Right lobe of liver (tissue), 6 donors: ENCODE measurements around the gene CAMKMT. TPM values are rescaled to one million over a fixed set of nuclear protein-coding genes. Genes with fewer than 3 reads are reported as not detected.

Source experiments
- ATAC-seq, 4 donors: fragments of 200-7000 bp; cut with Tn5 transposase; one replicate each; pipeline ENCODE4 v1.9.1; 2020; ENCODE audit warnings: mild to moderate bottlenecking in 4 of 4, moderate library complexity in 4 of 4
- DNase-seq, 3 donors: peaks; one replicate each; pipeline ENCODE4 v3.0.0-alpha.2; 2020
- H3K27ac ChIP-seq, 3 donors: fragments of 200-600 bp; one replicate each; pipeline ENCODE4 v1.8.0; 2022
- H3K27me3 ChIP-seq, 2 donors: fragments of 200-600 bp; one replicate each; pipeline ENCODE4 v1.8.0; 2022
- H3K36me3 ChIP-seq, 4 donors: fragments of 200-600 bp; sonication (generic) in 1 of 4; one replicate each; pipeline versions ENCODE4 v1.5.1 to v1.8.0; 2017 to 2022; ENCODE audit warnings: control low read depth in 1 of 4
- H3K4me1 ChIP-seq, 4 donors: fragments of 200-600 bp; sonication (generic) in 1 of 4; one replicate each; pipeline versions ENCODE4 v1.5.1 to v1.8.0; 2017 to 2022; ENCODE audit warnings: control low read depth in 1 of 4
- H3K4me3 ChIP-seq, 3 donors: fragments of 200-600 bp; one replicate each; pipeline ENCODE4 v1.8.0; 2022
- H3K9me3 ChIP-seq, 4 donors: fragments of 200-600 bp; sonication (generic) in 1 of 4; one replicate each; pipeline versions ENCODE4 v1.5.1 to v1.8.0; 2017 to 2022; ENCODE audit warnings: control low read depth in 1 of 4
- POLR2A ChIP-seq: fragments of 450-650 bp; IDR thresholded peaks from one replicate; pipeline ENCODE4 v1.6.1; 2017; ENCODE audit warnings: antibody characterized with exemption, mild to moderate bottlenecking
- WGBS: methylation state at CpG from one replicate; pipeline ENCODE4 v1.1.6; 2018; ENCODE audit warnings: low coverage, low lambda C conversion rate; ENCODE audit not compliant: insufficient coverage; ENCODE audit errors: missing lambda C conversion rate; 5-methylcytosine and 5-hydroxymethylcytosine counted together
- intact Hi-C, 2 donors: fragments of 100-400 bp; cut with DNase I; formaldehyde crosslinking; loops; one replicate each; pipeline versions ENCODE4 v1.11.2 to v1.14.1; 2022
- total RNA-seq, 6 experiments: library from RNA; depleted of rRNA in 2 of 6; stranded (reverse); fragments of >200 nt in 2 of 6; fragmentation: NEBNext Ultra II Directional in 3 of 6; extraction: Animal tissue kit (Norgen Biotek cat#: 25700) in 3 of 6; gene quantifications; one replicate each; pipeline versions ENCODE4 v1.1.0 to v1.2.4, GENCODE V29; 2016 to 2023
- TF ChIP-seq, protein P1 (sequence below), 4 donors: fragments of 200-600 bp in 3 of 4; fragments of 450-650 bp in 1 of 4; IDR thresholded peaks; one replicate each; pipeline versions ENCODE4 v1.5.1 to v1.8.0; 2016 to 2022; ENCODE audit warnings: antibody characterized with exemption in 4 of 4, mild to moderate bottlenecking in 2 of 4
- donor health status: DM: no; HTN: yes; CAD: no.
- donor health status: DM: no; HTN: no; CAD: no.
- donor health status: DM: no; HTN: no; CAD: no.
- donor health status: DM: no; HTN: yes; CAD: no.
- donor health status: DM: no; HTN: yes; CAD: no.

The CAMKMT gene
- total RNA-seq, 6 experiments from 2014 or later = 2.0 to 7.4 (median 5.2) TPM

DNA sequence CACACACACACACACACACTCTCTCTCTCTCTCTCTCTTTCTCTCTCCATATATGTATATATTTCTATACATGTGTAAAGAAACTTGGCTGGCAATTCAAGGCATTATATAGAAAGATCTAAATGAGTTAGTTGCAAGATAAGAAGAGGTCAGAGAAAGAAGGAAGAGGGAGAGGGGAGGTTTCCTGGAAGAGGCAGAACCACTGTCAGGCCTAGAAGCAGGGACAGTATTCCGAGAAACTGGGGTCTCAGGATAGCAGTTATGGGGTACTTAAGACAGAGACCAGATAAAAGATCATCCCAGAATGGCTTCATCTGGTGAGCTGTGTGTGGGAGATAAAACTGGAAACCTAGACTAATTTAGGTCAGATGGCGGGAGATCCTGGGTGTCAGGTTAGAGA is 180.8 kb downstream of the CAMKMT start:
- TF ChIP-seq POLR2A = no peak
- TF ChIP-seq, protein P1, sequence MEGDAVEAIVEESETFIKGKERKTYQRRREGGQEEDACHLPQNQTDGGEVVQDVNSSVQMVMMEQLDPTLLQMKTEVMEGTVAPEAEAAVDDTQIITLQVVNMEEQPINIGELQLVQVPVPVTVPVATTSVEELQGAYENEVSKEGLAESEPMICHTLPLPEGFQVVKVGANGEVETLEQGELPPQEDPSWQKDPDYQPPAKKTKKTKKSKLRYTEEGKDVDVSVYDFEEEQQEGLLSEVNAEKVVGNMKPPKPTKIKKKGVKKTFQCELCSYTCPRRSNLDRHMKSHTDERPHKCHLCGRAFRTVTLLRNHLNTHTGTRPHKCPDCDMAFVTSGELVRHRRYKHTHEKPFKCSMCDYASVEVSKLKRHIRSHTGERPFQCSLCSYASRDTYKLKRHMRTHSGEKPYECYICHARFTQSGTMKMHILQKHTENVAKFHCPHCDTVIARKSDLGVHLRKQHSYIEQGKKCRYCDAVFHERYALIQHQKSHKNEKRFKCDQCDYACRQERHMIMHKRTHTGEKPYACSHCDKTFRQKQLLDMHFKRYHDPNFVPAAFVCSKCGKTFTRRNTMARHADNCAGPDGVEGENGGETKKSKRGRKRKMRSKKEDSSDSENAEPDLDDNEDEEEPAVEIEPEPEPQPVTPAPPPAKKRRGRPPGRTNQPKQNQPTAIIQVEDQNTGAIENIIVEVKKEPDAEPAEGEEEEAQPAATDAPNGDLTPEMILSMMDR (IDR thresholded peaks at IDR 0.05) = no peak
- Histone ChIP-seq H3K4me3 (no peak overlapping the region), H3K9me3 (no peaks in the 10 kb centered on the region), H3K27ac (peak overlapping the region in 2 of 3 donors; percentile 74 to 82), H3K27me3 (no peaks in the 10 kb centered on the region), H3K4me1 (peaks cover 0 to 43% (median 24%) of the 10 kb centered on the region in 4 donors), H3K36me3 (no peaks in the 10 kb centered on the region)
- no peak for DNase-seq
- no peak for ATAC-seq
- intact Hi-C loops = no loop called here
- 62% methylated on average over 2 of the region's 2 CpGs for WGBS

DNA sequence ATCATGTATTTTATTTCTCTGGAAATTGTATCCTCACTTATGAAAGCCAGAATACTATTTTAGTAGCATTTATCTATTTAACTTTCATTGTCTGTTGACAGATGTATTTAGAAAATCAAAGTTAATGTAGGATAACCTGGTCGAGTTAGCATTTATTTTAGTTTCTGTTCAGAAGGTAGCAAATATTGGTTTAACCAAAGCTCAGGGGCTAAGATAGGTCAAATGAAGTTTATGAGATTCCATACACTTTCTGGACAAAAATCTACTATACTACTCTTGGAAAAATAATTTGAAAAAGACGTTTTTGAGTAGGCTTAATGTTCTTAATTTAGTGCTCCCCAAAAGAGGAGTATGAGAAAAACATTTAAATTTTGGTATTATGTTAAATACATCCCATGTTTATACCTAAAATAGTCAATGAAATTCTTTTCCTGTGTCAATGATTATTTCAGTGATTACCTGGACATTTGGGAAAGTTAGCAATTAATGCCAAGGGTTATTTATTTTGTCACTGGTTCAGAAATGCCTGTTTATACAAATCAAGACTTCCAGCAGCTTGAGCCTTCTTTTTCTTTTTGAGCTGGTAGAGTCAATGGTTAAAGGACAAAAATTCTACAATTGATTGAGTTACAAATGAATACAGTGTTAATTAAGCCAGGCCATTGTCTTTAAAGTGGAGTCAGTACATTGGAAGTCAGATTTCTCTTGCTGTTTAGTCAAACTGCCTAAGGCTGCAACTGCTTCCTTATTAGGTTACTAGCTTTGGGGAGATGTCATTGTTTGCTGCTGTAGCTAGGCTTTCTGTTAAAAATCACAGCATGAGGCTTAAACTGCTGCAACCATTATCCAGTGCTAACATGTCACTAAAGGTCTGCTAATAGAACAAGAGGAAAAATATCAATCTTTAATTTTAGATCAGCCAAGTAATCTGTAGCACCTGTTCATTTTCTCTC is 182.3 kb downstream of the CAMKMT start:
- ATAC-seq (peak; percentile 67 to 77 (median 74)), DNase-seq (no peak)
- no peak overlapping the region for H3K4me3 ChIP-seq
- H3K27ac ChIP-seq = peak overlapping the region; percentile 11 to 82 (median 74)
- H3K36me3 ChIP-seq = no peaks in the 10 kb centered on the region
- WGBS = 14% methylated on average over 2 of the region's 2 CpGs
- intact Hi-C loops = no loop called here
- no peaks in the 10 kb centered on the region for H3K27me3 ChIP-seq
- H3K4me1 ChIP-seq = peaks cover 0 to 43% (median 24%) of the 10 kb centered on the region in 4 donors
- no peak for TF ChIP-seq POLR2A
- no peaks in the 10 kb centered on the region for H3K9me3 ChIP-seq

GRCh38 chr2:44545005-44545404 is 183.3 kb downstream of the CAMKMT start:
- TF ChIP-seq POLR2A = no peak
- TF ChIP-seq, protein P1 (IDR thresholded peaks at IDR 0.05) = no peak
- Histone ChIP-seq H3K27me3 (no peaks in the 10 kb centered on the region), H3K27ac (peak overlapping the region in 2 of 3 donors; percentile 74 to 82), H3K4me3 (no peak overlapping the region), H3K36me3 (no peaks in the 10 kb centered on the region), H3K9me3 (no peaks in the 10 kb centered on the region), H3K4me1 (peaks cover 0 to 37% (median 20%) of the 10 kb centered on the region in 4 donors)
- DNase-seq = no peak
- intact Hi-C loops = no loop called here
- 88% methylated on average over 2 of the region's 2 CpGs for WGBS
- ATAC-seq = no peak

- ATAC-seq = peak; percentile 18 to 52 (median 46)
- no peaks in the 10 kb centered on the region for H3K36me3 ChIP-seq
- peaks cover 0 to 35% (median 17%) of the 10 kb centered on the region in 4 donors for H3K4me1 ChIP-seq
- TF ChIP-seq POLR2A = no peak
- TF ChIP-seq, protein P1 (IDR thresholded peaks at IDR 0.05) = no peak
- H3K9me3 ChIP-seq = no peaks in the 10 kb centered on the region
- H3K27me3 ChIP-seq = no peaks in the 10 kb centered on the region
- intact Hi-C loops = no loop called here
- no peak overlapping the region for H3K4me3 ChIP-seq
- 26% methylated on average over 2 of the region's 2 CpGs for WGBS
- DNase-seq = no peak
- H3K27ac ChIP-seq = peak overlapping the region in 1 of 3 donors; percentile 5
These were observed 184.8 kb downstream of the CAMKMT start for GRCh38 chr2:44546459-44547127.
